GM18499 (cell line): ENCODE results near the gene MICU2.
"Not testable (repeated sequence)": the region's sequence is repeated elsewhere in the genome, so short reads cannot be mapped to it uniquely, and the experiment has no call there.

Experiments used
- ATAC-seq: cut with Tn5 transposase; IDR thresholded peaks from one replicate; pipeline ENCODE4 v1.9.1; 2021; ENCODE audit warnings: moderate number of reproducible peaks; ENCODE audit not compliant: insufficient read depth, unreplicated experiment

Gene MICU2

DNA sequence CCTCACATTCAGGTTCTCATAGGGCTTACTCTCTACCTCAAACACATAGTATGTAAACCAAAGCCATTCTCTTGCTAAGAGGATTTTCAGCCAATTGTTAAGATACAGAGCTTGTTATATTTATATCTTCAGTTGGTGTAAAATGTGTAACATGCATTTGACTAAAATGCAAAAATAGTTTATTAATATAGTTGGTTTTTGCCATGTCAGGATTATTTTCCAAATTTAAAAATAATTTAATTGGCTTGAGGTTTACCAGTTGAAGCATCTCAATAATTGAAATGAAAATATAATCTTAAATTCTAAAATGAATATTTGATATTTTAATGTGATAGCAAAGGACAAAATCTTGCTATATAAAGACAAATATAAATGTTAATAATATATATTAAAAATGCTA, 7.2 kb downstream of the MICU2 start:
- ATAC-seq = no peak

GRCh38 chr13:21595546-21595822, 8.5 kb downstream of the MICU2 start:
- no peak for ATAC-seq

GRCh38 chr13:21594715-21595545, 9.0 kb downstream of the MICU2 start:
- ATAC-seq = no peak

DNA sequence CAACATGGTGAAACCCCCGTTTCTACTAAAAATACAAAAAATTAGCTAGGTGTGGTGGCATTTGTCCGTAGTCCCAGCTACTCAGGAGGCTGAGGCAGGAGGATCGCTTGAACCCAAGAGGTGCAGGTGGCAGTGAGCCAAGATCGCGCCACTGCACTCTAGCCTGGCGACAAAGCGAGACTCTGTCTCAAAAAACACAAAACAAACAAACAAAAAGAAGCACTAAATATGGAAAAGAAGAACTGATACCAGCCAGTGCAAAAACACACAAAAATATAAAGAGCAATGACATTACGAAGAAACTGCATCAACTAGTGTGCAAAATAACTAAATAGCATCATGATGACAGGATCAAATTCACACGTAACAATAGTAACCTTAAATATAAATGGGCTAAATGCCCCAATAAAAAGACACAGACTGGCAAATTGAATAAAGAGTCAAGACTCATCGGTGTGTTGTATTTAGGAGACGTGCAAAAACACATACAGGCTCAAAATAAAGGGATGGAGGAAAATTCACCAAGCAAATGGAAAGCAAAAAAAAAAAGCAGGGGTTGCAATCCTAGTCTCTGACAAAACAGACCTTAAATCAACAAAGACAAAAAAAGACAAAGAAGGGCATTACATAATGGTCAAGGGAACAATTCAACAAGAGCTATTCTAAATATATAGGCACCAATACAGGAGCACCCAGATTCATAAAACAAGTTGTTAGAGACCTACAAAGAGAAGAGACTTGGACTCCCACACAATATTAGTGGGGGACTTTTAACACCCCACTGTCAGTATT, 13.1 kb downstream of the MICU2 start:
- ATAC-seq = not testable (repeated sequence)

DNA sequence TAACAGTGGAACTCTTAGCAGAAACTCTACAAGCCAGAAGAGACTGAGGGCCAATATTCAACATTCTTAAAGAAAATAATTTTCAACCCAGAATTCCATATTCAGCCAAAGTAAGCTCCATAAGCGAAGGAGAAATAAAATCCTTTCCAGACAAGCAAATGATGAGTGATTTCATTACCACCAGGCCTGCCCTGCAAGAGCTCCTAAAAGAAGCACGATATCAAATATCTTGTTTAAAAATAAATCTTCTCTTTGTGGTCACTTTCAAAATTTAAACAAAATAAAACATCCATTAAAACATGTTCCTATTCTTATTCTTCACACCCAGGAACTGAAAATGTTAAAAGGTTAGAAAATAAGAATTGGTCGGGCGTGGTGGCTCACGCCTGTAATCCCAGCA, 13.7 kb downstream of the MICU2 start:
- ATAC-seq = no peak

DNA sequence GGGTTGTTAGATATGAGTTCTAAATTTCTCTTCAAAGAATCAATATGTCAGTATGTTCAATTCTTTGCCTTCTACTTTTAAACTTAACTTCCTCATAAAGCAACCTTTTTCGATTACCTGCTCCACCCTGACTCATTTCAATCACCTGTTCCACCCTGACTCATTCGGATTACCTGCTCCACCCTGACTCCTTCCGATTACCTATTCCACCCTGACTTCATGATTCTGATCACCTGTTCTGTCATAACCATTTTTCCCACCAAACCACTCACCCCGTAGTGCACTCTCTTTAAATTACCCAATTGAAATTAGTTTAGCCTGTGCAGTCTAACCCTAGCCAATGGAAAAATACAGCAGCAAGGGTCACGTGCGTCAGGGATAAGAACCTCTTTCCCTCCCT, 14.5 kb downstream of the MICU2 start:
- ATAC-seq = not testable (repeated sequence)

GRCh38 chr13:21588411-21588810, 15.6 kb downstream of the MICU2 start:
- ATAC-seq = not testable (repeated sequence)

DNA sequence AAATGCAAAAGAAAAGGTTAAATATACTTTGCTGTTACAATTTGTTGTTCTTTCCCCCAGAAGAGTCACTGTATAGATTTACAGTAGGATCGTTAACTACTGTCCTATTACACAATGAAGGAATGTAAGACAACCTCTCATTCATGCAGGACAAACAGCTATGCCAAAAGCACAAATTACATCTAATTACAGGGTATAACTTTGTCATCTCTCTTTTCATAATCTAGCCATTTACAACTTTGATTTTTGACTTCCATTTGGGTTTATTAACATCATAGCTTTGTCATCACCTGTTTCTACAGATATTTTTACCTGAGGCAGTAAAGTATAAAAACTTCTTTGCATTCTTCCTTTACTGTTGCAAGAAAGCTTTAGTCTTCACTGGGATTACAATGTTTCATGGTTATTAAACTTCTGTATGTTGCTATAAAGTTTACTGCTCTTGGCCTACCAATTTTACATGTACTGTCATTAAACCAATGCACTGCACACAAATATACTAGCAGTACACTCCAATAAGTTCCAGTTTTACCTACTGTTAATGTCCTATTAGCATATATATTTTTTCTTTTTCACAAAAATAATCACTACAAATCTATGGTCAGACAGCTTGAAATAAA, 18.9 kb downstream of the MICU2 start:
- ATAC-seq = no peak

- ATAC-seq = no peak
These were observed 20.5 kb downstream of the MICU2 start for GRCh38 chr13:21583478-21583877.

- ATAC-seq = no peak
These were observed 23.2 kb downstream of the MICU2 start for GRCh38 chr13:21580736-21581135.

GRCh38 chr13:21579754-21580316, 24.1 kb downstream of the MICU2 start:
- ATAC-seq = no peak

- no peak for ATAC-seq
These were observed 25.2 kb downstream of the MICU2 start for GRCh38 chr13:21578748-21579147.

GRCh38 chr13:21576426-21576825, 27.5 kb downstream of the MICU2 start:
- no peak for ATAC-seq

GRCh38 chr13:21573920-21574712, 29.9 kb downstream of the MICU2 start:
- ATAC-seq = no peak

GRCh38 chr13:21569686-21570085, 34.3 kb downstream of the MICU2 start:
- ATAC-seq = no peak

DNA sequence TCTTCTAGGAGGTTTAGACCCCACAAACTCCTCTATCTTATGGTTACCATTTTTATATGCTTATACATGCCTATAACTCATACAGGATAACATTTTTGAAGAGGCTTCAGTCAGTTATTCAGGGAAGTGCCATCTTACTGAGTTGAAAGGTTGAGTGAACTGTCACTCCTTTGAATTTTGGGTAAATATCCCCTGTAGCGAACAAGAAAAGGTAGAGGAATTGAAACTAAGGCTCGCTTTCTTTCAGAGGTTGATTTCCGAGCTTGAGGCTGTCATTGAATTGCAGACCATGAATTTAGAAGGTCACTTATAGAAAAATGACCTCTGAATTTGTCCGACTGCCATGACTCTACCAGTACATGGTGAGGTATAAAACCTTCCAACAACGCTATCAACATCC, 35.1 kb downstream of the MICU2 start:
- ATAC-seq = no peak

DNA sequence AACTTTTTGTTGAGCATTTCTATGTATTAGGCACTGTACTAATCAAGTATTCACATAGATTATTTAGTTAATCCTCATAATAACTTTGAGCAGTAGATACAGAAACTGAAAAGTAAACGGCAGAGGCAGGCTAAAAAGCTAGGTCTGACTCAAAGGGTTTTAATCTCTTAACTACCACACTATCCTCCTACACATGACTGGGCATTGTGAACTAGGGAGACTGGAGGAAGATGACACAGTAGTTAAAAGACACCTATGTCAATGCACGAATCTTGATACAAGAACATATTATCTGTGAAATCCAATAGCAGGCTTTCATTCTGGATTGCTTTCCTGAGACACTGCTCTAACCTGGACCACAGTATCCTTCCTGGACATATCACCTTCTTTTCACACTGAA, 36.3 kb downstream of the MICU2 start:
- no peak for ATAC-seq

- ATAC-seq = no peak
These were observed 46.0 kb downstream of the MICU2 start for GRCh38 chr13:21557995-21558394.

DNA sequence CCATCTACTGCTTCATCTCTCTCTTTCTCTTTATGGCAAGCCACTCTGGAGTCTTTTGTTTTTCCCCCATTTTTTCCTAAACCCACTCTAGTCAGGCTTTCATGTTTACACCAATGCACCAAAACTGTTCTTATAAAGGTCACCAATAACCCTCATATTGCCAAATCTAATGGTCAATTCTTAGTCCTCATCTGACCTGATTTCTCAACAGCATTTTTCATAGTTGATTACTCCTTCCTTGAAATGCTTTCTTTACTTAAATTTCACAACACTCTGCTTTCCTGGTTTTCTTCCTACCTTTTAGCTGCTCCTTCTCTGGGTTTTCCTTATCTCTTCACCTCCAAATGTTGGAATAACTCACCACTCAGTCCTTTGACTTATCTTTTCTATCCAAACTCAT, 47.9 kb downstream of the MICU2 start:
- no peak for ATAC-seq

DNA sequence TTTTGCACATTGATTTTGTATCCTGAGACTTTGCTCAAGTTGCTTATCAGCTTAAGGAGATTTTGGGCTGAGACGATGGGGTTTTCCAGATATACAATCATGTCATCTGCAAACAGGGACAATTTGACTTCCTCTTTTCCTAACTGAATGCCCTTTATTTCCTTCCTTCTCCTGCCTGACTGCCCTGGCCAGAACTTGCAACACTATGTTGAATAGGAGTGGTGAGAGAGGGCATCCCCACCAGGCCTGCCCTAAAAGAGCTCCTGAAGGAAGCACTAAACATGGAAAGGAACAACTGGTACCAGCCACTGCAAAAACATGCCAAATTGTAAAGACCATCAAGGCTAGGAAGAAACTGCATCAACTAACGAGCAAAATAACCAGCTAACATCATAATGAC, 50.7 kb downstream of the MICU2 start:
- ATAC-seq = not testable (repeated sequence)
